H54 (cell line): Measurements from ENCODE around the gene SLFN14.
"Not testable (repeated sequence)": the region's sequence is repeated elsewhere in the genome, so short reads cannot be mapped to it uniquely, and the experiment has no call there.

Source experiments
- DNase-seq: peaks from one replicate; pipeline ENCODE4 v3.0.0; 2011; ENCODE audit warnings: low spot score, mixed read lengths; ENCODE audit not compliant: insufficient read length
- FAIRE-seq: peaks from 3 replicates; lab custom pipeline; 2011; peaks lifted over from hg19 to GRCh38; lab: Jason Lieb, UNC
- POLR2A ChIP-seq: IDR thresholded peaks from 2 replicates; pipeline ENCODE4 v1.6.1; 2011; ENCODE audit warnings: low read depth, mild to moderate bottlenecking, low read length

SLFN14 gene

DNA sequence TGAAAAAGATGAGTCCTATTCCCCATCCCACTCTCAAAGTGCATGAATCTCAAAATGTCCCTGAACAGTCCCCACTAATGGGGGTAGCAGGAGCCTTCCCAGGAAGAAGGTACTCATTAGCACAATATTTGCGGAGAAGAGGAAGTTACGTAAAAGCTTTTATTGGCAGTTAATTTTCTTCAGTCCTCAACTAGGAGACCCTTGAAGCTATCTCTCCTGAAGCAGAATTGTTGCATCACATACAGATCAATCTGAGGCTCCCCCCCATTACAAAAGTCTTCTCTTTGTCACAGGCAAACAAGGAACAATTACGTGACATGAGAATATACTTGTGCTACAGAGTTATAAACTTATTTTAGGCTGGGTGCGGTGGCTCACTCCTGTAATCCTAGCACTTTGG lies 37.3 kb downstream of the SLFN14 start:
- no peak for TF ChIP-seq POLR2A
- FAIRE-seq: no peak

GRCh38 chr17:35521654-35522256 lies 38.9 kb downstream of the SLFN14 start:
- not testable (repeated sequence) for FAIRE-seq, DNase-seq

More for the DNA sequence above, 37.3 kb downstream of the SLFN14 start:
- DNase-seq: no peak

GRCh38 chr17:35521150-35521549 lies 39.5 kb downstream of the SLFN14 start:
- DNase-seq (no peak), FAIRE-seq (no peak)
- no peak for TF ChIP-seq POLR2A

DNA sequence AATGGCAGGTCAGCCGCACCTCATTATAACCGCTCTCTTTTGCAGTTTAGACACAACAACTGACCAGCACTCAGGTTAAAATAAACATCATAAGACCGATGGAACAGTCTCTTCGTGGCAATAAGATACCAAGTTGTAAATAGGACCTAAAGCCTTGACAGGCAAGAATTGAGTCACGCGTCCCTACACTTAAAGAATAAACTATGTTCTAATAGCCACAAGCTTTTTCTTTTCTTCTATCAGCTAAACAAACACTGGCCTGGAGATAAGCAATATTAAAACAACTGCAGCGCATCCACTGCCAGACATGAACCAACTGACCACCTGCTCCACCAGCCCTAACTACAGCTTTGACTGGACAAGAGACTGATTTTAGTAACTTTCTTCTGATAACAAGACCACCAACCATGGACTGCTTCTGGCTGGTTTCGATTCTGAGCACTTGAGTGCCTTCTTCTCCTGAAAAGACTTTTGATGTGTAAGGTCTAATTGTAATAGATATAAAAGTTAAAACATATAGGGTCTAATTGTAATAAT lies 40.6 kb downstream of the SLFN14 start:
- no peak for TF ChIP-seq POLR2A
- no peak for DNase-seq
- FAIRE-seq: no peak

GRCh38 chr17:35519439-35519838 lies 41.2 kb downstream of the SLFN14 start:
- no peak for FAIRE-seq
- no peak for DNase-seq
- TF ChIP-seq POLR2A: no peak

GRCh38 chr17:35518431-35518830 lies 42.2 kb downstream of the SLFN14 start:
- DNase-seq, FAIRE-seq: not testable (repeated sequence)

DNA sequence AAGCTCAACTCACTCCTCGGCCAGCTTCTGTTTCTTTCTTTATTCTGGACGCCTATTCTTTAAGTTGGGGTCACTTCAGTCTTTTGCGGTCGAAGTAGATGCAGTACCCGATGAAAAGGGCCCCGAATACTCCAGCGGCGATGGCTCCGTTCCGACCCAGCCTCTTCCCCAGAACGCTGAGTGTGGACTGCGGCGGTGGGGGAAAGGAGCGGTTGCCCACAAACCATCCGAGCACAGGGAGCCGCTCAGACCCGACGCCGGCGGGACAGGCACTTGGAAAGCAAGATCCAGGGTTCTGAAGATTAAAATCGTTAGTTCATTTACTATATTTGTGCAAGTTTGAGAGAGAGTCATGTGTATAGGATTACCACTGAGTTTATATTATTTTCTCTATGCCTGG lies 45.6 kb downstream of the SLFN14 start:
- TF ChIP-seq POLR2A: no peak
- no peak for DNase-seq
- no peak for FAIRE-seq

- FAIRE-seq: no peak
- no peak for TF ChIP-seq POLR2A
- no peak for DNase-seq
Measured at GRCh38 chr17:35514564-35514963, 46.1 kb downstream of the SLFN14 start.
